Mesodermal cell (in vitro differentiated cells): ENCODE results near the gene LY6G5B.

ENCODE experiments used
- H3K27ac ChIP-seq: 2 replicates; pipeline ENCODE4 v1.7.0; 2013; ENCODE audit warnings: mild to moderate bottlenecking, low read depth, low read length, moderate library complexity; ENCODE audit not compliant: severe bottlenecking
- H3K36me3 ChIP-seq: 2 replicates; pipeline ENCODE4 v1.7.1; 2013; ENCODE audit warnings: mild to moderate bottlenecking, low read length, moderate library complexity; ENCODE audit not compliant: control insufficient read depth, insufficient read depth
- H3K4me1 ChIP-seq: one replicate; pipeline ENCODE4 v1.7.1; 2013; ENCODE audit warnings: mild to moderate bottlenecking, low read length; ENCODE audit not compliant: insufficient read depth, control insufficient read depth, poor library complexity, severe bottlenecking
- H3K4me3 ChIP-seq: 2 replicates; pipeline ENCODE4 v1.7.0; 2013; ENCODE audit warnings: low read length, control low read depth, mild to moderate bottlenecking; ENCODE audit not compliant: insufficient read depth, poor library complexity, severe bottlenecking; ENCODE audit errors: extremely low read depth
- H3K9me3 ChIP-seq: 2 replicates; pipeline ENCODE4 v1.7.1; 2013; ENCODE audit warnings: mild to moderate bottlenecking, low read length, moderate library complexity; ENCODE audit not compliant: control insufficient read depth
- WGBS, 2 experiments: methylation state at CpG; one replicate each; pipeline ENCODE4 v1.1.5; 2013; ENCODE audit warnings: missing lambda C conversion rate in 2 of 2; ENCODE audit not compliant: insufficient coverage in 2 of 2; 5-methylcytosine and 5-hydroxymethylcytosine counted together

Gene LY6G5B

GRCh38 chr6:31721351-31722020, 51.7 kb downstream of the LY6G5B start, which contains the start of gene LY6G6C:
TSS of gene LY6G6C (minus strand) at chr6:31721746. CDS start at chr6:31721679, 67 bp downstream.
- Histone ChIP-seq H3K27ac (no peak within 1 kb of the TSS), H3K9me3 (no peaks in the 10 kb centered on the region), H3K4me3 (no peak within 1 kb of the TSS), H3K4me1 (no peaks in the 10 kb centered on the region), H3K36me3 (peaks cover 23% of the 10 kb centered on the region)
- WGBS, 2 experiments = 100% methylated on average over 1 of the region's 4 CpGs

DNA sequence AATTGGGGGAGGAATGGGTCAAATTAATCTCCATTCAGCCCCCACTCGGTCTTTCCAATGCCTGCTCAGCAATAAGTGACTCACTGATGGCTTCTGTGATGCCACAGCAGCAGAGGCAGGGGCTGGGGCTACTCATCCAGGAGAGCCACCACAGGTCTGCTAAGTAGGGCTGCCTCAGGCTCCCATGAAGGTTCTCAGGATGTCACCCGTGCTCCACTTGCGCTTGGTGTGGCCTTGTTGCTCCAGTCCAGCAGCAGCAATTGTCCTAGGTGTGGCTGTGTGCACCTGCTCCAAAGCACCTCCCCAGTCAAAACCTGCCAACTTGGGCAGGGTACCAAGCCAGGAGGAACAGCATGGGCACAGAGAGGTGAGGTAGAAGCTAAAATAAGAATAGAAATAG, 52.4 kb downstream of the LY6G5B start:
- no peaks in the 10 kb centered on the region for H3K4me1 ChIP-seq
- H3K36me3 ChIP-seq = peaks cover 30% of the 10 kb centered on the region
- H3K27ac ChIP-seq = no peak overlapping the region
- WGBS, 2 experiments = 83 to 87% methylated on average over 3 of the region's 3 CpGs
- no peaks in the 10 kb centered on the region for H3K9me3 ChIP-seq
- H3K4me3 ChIP-seq = no peak overlapping the region
